Panc1 (cell line): Measurements from ENCODE around the gene SLC22A12.

Experiments
- CTCF ChIP-seq: fragments of 450-650 bp; IDR thresholded peaks from 2 replicates; pipeline ENCODE4 v1.5.1; 2017; ENCODE audit warnings: mild to moderate bottlenecking
- POLR2AphosphoS5 ChIP-seq: IDR thresholded peaks from 2 replicates; pipeline ENCODE4 v1.6.1; 2012; ENCODE audit warnings: mild to moderate bottlenecking, low read depth, low read length, moderate library complexity
- REST ChIP-seq, 2 experiments: IDR thresholded peaks; 2 replicates each; pipeline ENCODE4 v1.6.1; 2011 to 2012; ENCODE audit warnings: low read depth in 2 of 2, control low read depth in 1 of 2, low read length in 1 of 2, mild to moderate bottlenecking in 1 of 2, moderate library complexity in 1 of 2; ENCODE audit not compliant: insufficient read depth in 1 of 2
- SIN3A ChIP-seq: IDR thresholded peaks from 2 replicates; pipeline ENCODE4 v1.6.1; 2012; ENCODE audit warnings: low read depth, mild to moderate bottlenecking, low read length, moderate library complexity, borderline replicate concordance; ENCODE audit not compliant: insufficient read depth

DNA sequence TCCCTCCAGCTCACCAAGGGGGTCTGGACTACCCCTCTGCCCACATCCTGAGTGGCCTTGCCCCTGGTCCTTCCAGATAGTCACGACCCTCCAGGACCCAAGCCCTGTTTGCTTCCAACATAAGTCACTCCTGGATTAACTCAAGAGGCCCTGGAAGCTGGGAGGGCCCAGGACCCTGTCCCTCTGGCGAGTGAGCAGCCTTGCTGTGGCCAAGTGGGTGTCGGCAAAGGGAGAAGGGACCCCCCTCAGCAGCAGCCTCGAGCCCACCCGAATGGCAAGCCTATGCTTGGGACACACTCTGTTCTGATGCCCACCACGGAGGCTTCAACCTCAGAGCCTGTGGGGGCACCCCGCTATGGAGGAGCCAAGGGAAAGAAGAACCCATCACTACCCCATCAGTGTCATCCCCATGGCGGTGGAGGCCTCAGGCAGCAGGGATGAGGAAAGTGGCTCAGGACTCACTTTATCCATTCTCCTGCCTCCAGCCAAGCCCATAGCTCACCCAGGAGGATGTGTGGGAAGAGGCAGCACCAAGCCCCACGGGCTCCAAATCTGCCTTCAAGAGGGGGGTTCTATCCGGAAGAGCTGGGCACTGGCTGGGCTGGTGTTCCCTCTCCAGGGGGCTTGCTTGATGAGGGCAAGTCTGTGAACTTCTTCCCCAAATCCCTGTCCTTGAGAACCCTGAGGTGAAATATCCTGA is 12.5 kb downstream of the SLC22A12 start:
- TF ChIP-seq CTCF, result no peak
- TF ChIP-seq SIN3A, result no peak
- TF ChIP-seq POLR2AphosphoS5, result no peak
- no peak for TF ChIP-seq REST (IDR thresholded peaks at IDR 0.05; ENCODE audit: insufficient read depth in 1 of 2, low read depth in 2 of 2, low read length in 1 of 2)
